GM19372 (cell line): Measurements from ENCODE around the gene DUS3L.
"Not testable (repeated sequence)": the region's sequence is repeated elsewhere in the genome, so short reads cannot be mapped to it uniquely, and the experiment has no call there.

ENCODE experiments used
- ATAC-seq: cut with Tn5 transposase; IDR thresholded peaks from one replicate; pipeline ENCODE4 v1.9.1; 2021; ENCODE audit warnings: mild to moderate bottlenecking, low read depth, moderate library complexity; ENCODE audit not compliant: unreplicated experiment

DUS3L gene

DNA sequence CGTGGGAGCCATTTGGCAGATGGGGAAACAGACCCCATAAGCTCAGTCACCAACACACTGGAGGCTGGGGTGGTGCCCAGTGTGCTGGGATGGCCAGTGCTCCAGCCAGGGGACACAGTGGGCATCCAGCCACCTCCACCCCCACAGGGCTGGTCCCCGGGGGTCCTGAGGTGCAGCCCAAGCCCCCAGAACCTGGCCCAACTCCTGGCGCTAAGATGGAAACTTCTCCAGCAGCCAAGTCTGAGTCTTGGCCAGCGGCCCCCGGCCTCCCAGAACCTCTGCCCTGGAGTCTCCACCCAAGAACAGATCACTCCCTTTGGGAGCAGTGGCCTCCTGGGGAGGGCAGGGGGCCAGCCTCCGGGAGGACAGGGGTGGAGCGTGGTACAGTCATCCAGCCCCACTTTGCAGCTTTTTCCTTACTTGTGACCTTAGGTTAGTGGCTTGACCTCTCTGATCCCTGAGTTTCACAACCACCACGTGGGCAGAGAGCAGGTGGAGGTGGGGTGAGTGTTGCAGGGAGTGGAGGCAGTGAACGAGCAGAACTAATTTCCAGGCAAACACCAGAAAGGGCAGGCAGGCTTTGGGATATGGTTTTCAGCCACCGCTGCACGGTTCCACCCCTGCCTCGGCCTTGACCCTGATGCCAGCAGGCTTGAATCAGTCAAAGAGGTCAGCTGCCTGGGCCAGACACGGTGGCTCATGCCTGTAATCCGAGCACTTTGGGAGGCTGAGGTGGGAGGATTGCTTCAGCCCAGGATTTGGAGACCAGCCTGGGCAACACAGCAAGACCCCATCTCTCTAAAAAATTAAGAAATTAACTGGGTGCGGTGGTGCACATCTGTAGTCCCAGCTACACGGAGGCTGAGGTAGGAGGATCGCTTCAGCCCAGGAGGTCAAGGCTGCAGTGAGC, 9.7 kb upstream of the DUS3L start:
- ATAC-seq: no peak

DNA sequence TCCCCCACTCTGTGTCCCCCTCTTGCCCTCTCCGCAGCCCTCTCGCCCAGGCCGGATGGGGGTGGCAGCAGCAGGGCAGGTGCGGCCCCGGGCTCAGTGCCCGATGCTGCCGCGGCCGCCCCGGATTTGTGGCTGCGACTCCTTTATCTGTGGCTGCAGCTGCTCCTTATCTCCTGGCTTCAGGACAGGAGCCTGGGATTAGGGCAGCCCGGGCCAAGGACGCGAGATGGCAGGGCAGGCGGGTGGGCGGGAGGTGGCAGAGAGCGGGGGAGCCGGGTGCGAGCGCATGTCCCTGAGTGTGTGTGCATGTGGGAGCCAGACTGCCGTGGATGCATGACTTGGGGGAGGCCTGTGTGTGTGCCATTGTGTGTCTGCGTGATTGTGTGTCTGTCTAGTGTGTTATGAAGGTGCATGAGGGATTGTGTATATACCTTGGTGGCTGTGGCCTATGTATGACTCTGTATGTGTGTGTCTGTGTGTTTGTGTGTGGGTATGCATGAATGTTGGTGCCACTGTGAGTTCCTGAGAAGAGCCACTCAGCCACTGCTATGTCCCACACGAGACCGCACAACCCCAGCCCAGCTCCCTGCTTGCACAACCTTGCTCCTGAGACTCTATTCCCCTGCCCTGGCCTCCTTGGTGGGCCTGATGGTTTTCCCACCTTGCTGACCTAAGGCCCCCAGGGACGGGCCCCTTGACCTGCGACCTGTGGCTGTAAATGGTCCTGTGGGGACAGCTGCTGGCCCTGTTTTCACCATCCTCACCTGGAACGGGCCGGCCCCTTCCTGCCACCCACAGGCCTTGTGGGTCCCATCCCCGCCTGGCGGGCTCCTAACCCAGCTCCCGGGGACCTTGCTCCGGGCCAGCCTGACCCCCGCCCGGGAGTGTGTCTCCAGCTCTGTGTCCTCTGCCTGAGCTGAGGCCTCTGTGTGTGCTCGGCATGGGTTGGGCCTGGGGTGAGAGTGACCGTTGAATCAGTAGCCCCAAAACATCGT, 8.6 kb upstream of the DUS3L start:
- ATAC-seq: no peak

GRCh38 chr19:5798244-5798643, 7.3 kb upstream of the DUS3L start:
- no peak for ATAC-seq

DNA sequence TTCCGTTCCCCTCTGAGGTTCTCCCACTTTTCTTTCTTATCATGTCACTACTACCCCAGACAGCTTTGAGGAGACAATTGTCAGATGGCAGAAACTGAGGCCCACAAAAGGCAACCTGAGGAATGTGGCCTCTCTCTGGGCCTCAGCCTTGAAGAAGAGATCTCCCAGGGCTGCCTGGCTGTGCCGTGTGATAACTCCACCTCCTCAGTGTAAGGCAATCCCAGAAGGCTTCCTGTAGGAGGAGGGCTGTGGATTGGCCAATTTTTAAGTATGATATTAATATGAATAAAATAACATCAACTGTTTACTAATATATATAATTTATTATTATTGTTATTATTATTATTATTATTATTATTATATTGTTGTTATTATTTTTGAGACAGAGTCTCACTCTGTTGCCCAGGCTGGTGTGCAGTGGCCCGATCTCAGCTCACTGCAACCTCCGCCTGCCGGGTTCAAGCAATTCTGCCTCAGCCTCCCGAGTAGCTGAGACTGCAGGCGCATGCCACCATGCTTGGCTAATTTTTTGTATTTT, 4.5 kb upstream of the DUS3L start:
- no peak for ATAC-seq

DNA sequence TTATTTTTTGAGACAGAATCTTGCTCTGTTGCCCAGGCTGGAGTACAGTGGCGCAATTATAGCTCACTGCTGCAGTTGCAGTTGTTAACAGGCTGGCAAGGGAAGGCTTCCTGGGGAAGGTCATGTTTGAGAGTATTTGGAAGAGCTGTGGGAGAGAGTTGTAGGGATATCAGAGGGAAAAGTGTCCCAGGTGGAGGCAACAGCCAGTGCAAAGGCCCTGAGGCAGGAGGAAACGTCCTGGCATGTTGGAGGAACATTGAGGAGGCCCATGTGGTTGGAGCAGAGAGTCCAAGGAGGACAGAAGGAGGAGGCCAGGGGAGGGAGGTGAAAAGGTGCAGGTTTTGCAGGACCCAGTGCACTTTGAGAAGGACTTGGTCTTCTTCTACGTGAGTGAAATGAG, 2.2 kb upstream of the DUS3L start:
- no peak for ATAC-seq

DNA sequence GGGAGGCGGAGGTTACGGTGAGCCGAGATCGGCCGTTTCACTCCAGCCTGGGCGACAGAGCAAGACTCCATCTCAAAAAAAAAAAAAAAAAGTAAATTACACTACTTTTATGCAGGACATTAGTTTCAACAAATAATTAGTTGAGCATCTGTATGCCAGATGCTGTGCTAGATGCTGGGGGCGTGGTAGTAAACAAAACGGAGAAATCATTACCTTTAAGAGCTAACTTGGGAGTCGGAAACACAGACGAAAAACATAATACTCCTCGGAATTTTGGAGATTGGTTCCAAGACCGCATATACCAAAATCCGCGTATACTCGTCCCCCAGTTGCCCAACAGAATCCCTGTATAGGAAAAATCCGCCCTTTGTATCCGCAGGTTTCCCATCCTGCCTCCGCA, 1.3 kb upstream of the DUS3L start:
- no peak for ATAC-seq

- no peak for ATAC-seq
These were observed 941 bp downstream of the DUS3L start for GRCh38 chr19:5789886-5790558.

DNA sequence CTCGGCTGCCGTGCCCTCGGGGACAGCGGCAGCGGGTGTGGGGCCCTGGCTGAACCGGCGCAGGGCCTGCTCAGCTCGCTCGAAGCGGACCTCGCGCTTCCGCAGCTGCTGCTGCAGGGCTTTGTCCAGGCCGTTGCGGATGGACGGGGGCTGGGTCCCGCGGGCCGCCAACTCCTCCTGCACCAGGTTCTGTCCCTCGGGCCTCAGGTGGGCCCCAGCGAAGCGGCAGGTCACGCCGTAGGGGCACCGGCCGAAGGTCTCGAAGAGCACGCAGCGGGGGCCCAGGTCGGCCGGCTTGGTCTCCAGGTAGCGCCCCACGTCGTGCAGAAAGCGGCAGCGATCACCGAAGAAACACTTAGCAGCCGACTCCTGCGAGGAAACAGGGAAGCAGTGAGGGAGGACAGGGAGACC, 1.6 kb downstream of the DUS3L start:
- ATAC-seq: no peak

GRCh38 chr19:5788422-5788821, 2.5 kb downstream of the DUS3L start:
- ATAC-seq: no peak

DNA sequence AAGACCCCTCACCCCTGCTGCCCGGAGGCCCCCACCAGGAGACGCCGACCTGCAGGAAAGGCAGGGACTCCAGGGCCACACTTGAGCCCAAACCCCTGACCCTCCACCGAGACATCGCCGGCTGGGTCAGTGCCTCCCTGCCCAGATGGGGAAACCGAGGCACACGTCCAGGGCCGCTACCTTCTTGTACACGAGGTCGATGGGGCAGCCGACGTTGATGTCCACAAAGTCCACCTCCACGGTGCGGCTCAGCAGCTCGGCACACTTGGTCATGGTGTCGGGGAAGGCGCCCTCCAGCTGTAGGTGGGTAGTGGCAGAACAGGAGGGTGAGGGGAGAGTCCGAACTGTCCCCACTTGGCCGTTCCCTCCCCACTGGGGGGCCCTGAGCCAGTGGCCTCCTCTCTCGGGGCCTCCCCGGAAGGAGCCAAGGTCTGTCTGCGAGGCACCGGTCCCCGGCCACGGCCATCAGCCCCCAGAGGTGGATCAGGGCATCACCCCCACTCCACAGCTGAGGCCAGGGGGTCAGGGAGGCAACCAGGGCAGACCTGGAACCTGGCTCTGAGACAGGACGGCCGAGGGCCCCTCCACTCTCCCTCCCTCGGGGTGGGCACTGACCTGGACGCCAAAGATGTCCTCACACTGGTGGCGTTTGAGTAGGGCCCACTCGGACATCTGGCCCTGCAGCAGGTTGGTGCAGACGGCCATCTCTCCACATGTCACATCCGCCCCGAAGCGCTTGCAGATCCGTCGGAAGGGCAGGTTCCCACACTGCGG, 3.4 kb downstream of the DUS3L start:
- ATAC-seq: no peak

DNA sequence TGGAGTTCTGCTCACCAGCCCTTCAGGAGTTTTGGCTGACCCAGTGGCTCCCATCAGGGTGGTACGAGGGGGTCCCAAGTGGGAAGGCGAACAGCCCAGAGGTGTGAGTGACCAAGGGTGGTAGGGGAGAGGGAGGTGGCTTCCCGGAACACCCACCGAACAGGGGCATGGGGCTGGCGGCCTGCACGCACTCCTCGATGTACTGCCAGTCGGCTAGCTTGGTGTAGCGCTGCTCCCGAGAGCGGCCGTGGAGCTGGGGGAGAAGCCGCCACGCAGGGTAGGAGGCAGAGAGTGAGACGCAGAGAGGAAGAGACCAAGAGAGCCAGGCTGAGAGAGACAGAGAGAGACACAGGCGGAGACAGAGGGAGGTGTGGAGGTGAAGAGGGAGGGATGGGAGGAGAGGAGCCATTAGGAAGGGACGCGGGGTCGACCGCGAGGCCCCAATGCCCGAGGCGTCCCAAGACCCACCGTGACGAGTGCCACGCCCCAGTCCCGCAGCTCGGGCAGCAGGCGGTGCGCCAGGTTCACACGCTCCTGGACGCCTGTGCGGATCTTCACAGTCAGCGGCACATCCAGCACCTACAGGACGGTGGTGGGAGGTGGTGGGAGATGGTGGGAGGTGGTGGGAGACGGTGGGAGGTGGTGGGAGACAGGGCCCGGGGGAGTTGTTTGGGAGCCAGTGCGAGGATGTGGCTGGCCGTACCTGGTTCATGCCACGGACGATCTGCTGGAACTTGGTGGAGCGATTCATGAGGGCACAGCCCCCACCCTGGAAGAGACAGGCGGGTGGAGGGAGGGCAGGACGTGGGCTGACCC, 4.2 kb downstream of the DUS3L start:
- no peak for ATAC-seq

DNA sequence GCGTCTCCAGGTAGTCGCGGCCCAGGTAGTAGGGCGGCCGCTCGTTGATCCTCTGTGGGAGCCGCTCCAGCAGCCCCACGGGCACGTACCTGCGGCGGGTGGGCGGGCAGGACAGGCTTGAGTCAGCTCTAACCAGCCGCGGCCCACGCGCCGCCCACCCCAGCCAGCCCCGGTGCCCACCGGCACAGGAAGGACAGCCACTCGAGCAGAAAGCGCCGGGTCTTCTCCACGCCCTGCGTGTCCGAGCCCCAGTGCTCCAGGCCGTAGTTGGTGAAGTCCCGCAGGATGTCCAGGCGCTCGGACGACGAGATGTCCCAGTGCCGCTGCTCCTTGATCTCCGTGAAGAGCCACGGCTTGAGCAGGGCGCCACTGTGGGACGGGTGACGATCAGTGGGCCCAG, 5.5 kb downstream of the DUS3L start:
- ATAC-seq: no peak

DNA sequence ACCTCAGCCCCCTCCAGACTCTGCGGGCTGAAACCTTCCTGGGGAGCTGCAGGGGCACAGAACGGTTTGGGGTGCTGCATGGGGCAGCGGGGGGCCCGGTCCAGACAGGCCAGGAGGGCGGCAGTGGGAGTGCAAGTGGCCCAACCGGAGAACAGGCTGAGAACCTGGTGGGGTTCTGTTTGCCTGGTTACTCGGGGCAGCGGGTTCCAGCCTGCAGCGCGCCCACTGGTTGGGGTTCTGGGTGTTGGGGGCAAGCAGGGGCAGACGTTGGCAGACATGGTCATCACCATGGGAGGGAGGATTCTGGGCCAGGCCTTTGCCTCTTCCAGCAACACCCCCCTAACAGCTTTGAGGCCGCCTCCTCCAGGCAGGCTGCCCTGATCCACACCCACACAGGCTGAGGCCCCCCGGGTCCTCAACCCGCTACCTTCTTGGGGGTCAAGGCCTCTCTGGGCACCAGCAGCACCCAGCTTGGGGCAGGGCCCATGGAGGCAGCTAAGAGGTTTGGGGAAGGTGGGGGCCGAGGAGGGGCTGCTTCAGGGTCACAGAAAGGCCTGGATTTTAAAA, 6.3 kb downstream of the DUS3L start, which contains the start of gene PRR22:
Gene PRR22 (minus strand): TSS at position 166 of the 567 bp plus-strand sequence. CDS start 86 bp downstream, at position 80.
- no peak for ATAC-seq

DNA sequence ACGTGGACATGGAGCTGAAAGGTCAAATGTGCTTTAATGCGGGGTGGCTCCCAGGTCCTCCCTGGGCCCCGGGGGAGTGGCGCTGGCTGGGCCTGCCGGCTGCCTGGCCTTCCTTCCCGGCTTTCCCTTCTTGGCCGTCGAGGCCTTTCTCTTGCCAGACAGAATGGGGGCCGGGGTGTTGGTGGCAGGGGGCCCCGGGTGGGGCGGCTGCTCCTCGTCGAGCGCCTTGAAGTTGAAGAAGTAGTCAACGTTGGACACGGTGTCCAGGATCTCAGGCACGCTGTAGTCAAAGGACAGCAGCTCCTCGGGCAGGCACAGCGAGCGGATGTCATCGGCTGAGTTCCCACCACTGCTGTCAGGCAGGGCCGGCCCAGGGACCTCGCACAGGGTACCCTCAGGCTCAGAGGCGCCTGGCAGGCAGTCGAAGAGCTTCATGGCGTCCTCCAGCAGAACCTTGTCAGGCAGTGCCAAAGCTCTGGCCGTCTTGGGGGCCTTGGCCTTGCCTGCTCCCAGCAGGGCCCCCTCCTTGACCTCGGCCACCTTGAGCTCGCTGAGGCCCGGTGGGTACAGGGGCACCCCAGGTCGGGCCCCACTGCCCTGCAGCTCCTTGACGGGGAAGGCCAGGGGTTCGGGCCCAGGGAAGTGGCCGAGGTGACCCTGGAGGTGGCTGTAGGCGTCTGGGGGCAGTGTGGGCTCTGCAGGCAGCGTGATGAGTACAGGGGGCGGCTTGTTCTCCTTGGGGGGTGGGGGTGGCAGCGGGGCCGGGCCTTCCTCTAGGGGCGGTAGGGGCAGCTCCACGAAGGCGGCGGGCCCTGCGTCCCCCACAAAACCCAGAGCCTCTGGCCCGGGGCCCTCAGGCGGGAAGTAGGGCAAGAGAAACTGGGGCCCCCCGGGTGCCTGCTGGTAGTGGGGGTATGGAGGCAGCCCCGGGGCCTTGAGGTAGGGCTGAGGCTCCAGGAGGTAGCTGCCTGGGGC, 7.7 kb downstream of the DUS3L start:
- no peak for ATAC-seq

DNA sequence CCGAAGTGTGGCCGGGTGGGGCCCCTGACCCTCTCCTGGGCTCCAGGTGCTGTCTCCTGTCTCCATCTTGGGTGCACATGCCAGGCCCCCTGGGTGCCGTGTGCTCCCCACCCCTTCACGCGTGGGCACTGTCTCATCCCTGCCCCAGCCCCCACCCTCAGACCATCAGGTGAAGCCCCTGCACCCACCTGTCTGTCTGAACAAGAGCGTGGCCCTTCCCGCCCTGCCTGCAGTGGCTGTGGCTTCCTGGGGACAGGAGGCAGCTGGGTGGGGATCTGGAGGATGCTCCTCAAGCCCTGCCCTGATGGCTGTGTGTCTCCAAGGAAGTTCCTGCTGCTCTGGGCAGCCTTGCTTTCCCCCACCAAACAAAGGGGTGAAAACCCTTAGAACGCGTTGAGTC, 8.6 kb downstream of the DUS3L start:
- ATAC-seq: no peak

- not testable (repeated sequence) for ATAC-seq
These were observed 10.0 kb downstream of the DUS3L start for GRCh38 chr19:5780916-5781315.

DNA sequence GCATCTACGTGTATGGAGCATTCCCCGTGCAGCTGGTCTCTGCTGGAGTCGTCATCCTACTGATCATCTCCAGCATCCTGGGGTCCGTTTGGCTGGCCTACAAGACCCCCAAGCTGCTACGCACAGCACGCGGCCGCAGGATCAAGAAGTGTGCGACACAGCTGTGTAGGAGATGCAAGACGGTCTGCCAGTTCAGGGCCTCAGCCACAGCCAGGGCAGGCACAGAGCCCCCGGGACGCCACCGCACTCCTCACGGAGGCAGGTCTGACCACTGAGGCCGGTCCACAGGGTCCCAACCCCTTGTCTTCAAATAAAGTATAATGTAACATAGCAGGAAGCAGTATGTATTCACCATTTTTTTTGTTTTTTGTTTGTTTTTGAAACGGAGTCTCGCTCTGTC, 12.6 kb downstream of the DUS3L start:
- ATAC-seq: no peak
